GM21526 (cell line): ENCODE data around the gene MORN1.
"Not testable (repeated sequence)": the region's sequence is repeated elsewhere in the genome, so short reads cannot be mapped to it uniquely, and the experiment has no call there.

Source experiments
- ATAC-seq: cut with Tn5 transposase; IDR thresholded peaks from one replicate; pipeline ENCODE4 v1.9.1; 2021; ENCODE audit warnings: moderate library complexity; ENCODE audit not compliant: unreplicated experiment, low FRiP score

MORN1 gene

DNA sequence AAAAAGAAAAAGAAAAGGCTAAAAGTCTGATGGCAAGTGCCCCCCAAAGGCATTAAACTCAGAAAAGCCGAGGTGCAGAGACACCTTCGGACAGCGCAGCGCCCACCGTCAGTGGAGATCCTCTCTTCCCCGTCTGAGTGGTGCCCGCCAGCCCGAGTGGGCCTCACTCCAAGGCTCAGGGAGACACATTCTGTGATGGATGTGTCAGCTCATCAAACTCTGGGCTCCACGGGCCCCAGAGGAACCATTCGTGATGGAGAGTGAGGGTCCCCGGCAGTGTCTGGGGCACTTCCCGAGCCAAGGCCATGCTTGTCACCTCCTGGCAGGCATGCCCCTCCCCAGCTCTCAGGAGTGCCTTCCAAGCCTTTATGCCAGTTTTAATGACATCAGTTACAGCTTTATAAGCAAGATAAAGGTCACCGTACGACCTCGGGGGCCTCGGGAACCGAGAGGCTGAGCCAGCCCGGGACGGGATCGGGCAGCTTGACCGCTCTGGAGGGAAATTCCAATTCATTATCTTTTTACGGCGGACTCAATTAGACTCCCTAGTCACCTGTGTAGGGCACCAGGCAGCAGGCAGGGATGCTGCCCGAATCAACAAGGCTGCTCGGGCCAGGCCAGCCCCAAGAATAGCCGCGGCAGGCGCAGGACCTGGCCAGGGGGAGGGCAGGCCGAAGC, 49.5 kb downstream of the MORN1 start:
- no peak for ATAC-seq

DNA sequence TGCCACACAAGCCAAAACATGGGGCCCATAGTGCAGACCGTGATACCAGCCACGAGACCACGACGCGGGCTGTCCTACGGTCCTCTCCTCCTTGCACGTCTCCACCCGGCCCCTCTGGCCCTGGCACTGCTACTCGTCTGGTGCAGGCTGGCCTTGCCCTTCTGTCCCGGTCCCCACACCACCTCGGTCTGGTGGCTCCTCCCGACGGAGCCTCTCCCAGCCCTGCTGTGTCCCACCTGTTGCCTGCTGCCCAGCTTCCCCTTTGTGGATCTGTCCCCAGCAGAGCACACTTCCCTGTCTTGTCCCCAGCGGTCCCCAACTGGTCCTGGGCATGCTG, 50.5 kb downstream of the MORN1 start:
- no peak for ATAC-seq

GRCh38 chr1:2340086-2340917, 51.1 kb downstream of the MORN1 start:
- no peak for ATAC-seq

- no peak for ATAC-seq
Observed at GRCh38 chr1:2339206-2340085, 51.9 kb downstream of the MORN1 start.

DNA sequence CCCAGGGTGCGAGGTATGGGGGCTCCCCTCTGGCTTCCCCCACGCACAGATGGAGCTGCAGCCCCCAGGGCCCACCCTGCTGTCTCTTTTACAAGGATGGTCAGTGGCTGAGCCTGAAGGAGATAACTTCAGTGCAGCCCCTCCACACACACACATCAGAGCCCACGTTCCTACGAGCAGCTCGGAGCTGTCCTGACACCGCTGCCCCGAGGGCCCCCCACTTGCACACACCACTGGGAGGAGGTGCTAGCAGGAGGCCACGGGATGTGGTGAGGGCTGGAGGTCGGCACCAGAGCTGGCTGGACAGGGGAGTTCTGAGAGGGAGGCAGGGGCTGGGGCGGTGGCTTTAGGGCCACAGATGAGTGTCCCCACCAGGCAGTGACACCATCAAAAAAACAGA, 53.9 kb downstream of the MORN1 start:
- ATAC-seq, result no peak

- no peak for ATAC-seq
Observed at GRCh38 chr1:2337081-2337480, 54.3 kb downstream of the MORN1 start.

- no peak for ATAC-seq
Observed at GRCh38 chr1:2336499-2336898, 54.9 kb downstream of the MORN1 start.

- no peak for ATAC-seq
Observed at GRCh38 chr1:2335721-2336455, 55.5 kb downstream of the MORN1 start.

GRCh38 chr1:2334883-2335534, 56.3 kb downstream of the MORN1 start:
- no peak for ATAC-seq

DNA sequence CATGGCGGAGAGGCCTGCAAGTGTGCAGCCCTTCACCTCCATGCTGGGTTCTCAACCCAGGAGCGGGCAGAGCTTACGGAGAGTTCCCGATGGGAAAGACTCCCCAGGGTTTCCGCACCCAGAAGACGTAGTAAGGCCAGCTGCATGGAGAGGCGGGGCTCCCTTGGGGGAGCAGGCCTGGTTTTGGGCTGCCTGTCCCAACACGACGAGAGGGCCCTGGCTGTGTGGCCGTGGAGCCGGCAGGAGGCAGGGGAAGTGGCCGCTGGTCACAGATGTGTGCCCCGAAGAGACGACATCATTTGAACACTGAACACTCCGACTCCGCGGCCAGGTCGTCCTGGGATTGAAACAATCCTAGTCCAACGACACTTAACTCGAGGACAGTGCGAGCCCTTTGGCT, 57.0 kb downstream of the MORN1 start:
- no peak for ATAC-seq

- ATAC-seq, result not testable (repeated sequence)
Observed at GRCh38 chr1:2331580-2331979, 59.8 kb downstream of the MORN1 start.

- no peak for ATAC-seq
Observed at GRCh38 chr1:2331200-2331544, 60.2 kb downstream of the MORN1 start.

DNA sequence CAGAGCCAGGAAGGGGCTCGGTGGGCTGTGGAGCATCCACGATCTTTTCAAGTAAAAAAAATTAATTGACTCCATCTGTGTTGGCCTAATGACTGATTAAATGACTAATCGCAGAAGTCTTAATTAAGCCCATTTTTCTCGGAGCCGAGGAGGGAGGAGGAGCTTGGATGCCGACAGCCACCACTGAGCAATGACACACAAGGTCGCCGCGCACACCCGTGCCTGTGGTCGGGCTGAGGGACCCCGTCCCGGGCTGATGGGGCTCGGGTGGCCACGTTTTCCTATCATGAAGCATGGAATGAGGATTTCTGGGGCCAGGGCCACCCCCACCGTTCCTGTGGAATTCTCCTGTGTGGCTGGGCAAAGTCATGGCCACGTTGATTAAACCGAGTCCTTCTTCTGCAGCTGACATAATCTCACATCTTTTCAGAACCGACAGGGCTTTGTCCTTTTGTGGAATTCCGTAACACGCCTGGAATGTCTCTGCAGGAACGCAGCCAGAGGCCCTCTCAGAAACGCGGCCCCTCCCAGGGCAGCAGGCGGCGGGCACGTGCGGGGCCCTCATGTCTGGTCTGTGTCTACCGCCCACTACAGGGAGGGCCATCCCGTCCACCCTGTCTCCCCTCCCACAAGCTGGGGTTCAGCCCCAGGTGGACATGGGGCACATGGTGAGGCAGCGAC, 60.7 kb downstream of the MORN1 start:
- no peak for ATAC-seq

DNA sequence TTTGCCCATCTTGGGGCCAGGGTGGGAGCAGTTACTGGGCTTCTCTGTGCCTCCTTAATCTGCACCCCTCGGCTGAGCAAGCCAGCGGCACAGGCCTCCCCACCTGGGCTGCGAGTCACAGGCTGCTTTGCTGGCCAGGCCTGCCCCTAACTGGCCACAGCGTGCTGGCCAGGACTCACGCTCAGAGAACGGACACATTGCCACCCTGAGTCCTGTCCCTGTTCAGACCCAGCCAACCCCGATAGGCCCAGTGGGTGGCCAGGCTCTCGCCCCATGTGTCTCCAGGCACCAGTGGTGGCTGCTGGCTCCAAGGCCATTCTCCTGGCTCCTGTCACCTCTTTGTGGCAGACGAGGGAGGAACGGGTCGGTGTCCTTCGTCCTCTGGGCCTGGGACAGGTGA, 61.3 kb downstream of the MORN1 start:
- ATAC-seq, result no peak

GRCh38 chr1:2328676-2329455, 62.5 kb downstream of the MORN1 start:
- ATAC-seq, result no peak

DNA sequence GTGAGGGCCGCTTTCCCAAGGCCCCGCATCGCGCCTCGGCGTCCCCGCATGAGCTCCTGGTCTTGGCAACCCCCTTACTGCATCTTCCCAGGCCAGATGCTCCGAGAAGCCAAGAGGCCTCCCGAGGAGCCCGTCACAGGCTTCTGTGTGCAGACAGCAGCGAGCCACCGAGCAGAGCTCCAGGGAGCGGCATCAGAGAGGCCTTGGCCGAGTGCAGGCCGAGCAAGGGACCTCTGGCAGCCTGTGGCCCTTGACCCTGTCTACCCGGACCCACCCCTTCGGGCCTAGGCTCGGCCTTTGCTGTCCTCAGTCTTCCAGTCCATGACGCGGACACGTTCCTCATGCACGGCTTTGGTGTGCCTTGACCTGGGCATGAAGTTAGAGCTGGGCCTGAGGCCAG, 63.5 kb downstream of the MORN1 start:
- no peak for ATAC-seq

GRCh38 chr1:2327162-2327561, 64.2 kb downstream of the MORN1 start:
- ATAC-seq, result not testable (repeated sequence)

GRCh38 chr1:2326524-2326923, 64.8 kb downstream of the MORN1 start:
- no peak for ATAC-seq
